ENCODE data around the gene SMG9.
"Not testable (repeated sequence)": the region's sequence is repeated elsewhere in the genome, so short reads cannot be mapped to it uniquely, and the experiment has no call there.

Gene SMG9

DNA sequence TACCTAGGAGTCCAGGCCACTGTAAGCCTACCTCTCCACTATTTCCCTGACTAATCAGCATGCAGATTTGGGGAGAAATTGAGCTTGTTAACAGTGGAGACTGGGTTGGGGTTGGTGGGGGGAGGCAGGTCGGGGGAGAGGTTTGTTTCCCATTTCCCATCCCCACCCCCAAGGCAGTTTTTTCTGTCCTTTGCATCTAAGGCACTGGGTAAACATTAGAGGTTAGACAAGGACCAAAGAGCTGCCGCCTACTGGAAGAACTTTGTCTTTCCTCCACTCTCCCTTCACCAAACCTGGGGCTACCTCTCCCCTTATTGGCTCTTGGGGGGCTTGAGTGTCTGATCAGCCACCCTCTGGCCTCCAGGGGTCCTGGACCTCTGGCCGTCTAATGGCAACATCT, 25.1 kb upstream of the SMG9 start:
- no peak for FAIRE-seq

DNA sequence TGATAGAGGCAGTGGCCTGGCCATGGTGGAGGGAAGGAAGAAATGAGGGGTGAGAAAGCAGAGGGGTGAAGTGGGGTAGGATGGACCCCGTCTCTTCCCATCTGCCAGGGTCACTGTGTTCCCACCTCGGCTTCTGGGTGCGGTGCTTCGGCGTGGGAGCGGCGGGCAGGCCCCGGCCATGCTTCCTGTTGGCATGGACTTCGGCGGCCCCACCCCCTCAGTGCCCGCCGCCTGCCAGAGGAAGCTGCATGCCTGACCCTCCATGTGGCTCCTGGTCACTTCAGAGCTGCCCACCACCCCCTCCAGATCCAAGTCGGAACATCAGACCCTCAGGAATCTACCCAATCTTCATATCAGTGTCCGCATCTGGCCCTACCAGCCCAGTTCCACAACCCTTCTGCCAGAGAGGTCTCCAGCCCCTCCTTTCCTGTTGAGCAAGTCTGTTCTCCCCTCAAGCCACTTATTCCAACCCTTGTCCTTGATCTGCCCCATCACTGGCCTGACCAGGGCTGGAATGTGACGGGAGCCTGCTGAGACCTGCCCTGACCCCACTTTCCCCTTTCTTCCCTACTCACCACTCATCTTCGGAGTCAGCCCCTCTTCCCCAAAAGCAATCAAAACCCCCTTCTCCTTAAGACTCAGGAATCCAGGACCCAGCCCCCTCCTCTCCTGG, 24.5 kb upstream of the SMG9 start:
- no peak for FAIRE-seq

DNA sequence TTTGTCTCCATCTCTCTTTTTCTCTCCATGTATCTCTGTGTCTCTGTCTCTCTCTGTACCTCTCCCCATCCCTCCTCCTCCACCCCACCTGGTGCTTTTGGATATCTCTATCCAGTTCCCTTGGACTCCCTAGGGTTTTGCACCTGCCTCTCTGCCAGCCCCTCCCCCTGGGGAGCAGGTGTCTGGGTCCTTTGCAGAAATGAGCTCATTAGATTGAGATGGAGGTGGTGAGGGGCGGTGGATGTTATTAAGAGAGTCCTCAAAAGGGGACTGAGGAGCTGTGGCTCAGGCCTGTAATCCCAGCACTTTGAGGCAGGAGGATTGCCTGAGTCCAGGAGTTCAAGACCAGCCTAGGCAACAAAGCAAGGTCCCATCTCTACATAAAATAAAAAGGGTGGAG, 23.9 kb upstream of the SMG9 start:
- no peak for FAIRE-seq

DNA sequence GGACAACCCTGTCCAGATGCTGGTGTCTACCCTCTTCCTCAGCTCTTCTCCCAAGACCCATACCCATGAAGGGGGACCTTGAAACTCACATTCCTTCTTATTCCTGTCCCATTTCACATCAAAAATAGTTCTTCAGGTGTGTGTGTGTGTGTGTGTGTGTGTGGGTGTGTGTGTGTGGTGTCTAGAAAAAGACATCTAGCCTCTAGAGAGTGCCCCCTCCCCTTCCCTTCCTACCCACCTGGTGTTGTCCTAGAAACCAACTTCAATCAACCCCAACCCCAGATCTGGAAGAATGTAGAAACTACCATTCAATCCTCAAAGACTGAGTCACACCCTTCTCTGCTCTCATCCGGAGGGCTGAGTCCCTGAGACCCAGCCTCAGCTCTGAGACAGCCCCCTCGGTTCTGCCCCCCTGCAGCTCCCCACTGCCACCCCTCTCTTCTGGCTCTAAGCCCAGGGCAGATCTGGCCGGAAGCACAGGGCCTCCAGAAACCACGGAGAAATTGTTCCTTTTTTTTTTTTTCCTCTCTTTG, 22.5 kb upstream of the SMG9 start:
- no peak for FAIRE-seq

DNA sequence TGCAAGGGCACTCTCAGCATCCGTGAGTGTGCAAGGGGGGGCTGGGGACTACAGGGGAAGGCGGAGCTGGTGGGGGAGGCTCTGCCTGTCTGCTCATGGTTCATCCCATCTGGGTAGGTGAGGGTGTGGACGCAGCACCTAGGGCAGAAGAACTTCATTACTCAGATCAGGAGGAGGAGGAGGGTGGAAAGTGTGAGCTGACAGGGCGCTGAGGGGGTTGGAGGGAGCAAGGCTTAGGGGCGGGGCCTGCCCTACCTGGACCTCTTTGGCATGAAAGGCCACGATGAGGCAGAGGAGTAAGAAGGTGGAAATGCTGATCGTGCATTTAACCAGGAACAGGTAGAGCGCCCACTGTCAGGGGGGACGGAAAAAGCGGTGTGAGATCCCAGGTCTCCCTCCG, 21.5 kb upstream of the SMG9 start:
- no peak for FAIRE-seq

DNA sequence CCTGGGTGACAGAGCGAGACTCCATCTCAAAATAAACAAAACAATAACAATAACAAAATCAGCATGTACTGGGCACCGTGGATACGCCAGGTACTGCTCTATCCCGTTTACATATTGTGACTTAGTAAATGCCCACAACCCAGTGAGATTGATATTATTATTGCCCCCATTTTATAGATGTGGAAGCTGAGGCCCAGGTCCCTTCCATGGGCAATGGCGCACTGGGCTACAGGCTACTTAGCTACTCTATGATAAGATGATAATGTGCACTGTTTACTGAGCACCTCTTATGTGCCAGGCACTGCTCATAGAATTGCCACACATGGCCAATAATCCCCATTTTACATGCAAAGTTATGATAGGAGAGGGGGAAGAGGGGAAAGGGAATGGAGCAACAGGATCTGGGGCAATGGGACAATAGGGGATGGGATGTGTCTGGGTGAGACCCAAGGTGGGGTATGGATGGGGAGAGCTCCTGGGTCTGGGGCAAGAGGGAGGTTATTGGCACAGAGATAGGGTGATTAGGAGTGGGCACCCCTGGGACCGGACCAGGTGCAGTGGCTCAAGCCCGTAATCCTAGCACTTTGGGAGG, 20.6 kb upstream of the SMG9 start:
- no peak for FAIRE-seq

DNA sequence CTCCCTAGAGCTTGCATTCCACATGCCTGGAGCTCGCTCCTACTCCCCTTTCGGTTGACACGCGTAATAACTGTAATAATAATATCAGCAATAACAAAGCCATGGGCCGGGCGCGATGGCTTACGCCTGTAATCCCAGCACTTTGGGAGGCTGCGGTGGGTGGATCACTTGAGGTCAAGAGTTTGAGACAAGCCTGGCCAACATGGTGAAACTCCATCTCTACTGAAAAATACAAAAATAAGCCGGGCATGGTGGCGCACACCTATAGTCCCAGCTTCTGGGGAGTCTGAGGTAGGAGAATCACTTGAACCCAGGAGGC, 20.1 kb upstream of the SMG9 start:
- not testable (repeated sequence) for FAIRE-seq

DNA sequence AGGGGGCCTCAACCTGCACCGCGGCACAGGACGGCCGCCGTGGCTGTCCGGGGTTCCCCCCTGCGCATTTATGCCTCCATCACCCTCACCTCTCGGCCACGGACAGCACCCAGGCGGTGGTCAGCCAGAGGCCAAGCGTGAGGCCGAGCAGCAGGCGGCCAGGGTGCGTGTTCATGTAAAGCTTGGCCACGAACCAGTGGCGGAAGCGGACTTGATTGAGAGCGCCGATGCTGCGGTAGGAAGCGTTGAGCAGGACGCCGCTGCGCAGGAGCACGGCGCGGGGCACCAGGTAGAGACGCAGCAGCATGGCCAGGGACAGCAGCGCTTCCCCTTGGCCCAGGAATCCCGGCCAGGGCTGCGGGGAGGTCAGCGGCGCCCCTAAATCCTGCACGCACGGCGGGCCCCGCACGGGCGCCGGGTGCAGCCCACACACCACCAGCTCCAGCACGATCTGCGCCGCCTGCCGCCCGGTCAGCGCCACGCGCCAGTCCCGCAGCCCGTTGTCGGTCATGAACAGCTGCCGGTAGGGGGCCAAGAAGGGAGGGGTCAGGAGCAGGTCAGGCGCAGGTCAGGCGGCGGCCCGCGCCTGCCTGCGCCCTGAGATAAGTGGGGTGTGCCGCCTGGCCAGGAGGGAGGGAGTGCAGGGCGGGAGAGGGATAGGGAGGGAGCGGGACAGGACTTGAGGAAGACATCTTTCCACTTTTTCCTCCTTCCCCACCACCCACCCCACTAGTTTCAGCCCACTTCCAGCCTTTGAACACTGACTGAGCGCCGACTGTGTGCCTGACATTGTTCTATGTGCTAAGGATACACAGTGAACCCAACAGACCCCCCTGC, 19.6 kb upstream of the SMG9 start:
- FAIRE-seq, result no peak

DNA sequence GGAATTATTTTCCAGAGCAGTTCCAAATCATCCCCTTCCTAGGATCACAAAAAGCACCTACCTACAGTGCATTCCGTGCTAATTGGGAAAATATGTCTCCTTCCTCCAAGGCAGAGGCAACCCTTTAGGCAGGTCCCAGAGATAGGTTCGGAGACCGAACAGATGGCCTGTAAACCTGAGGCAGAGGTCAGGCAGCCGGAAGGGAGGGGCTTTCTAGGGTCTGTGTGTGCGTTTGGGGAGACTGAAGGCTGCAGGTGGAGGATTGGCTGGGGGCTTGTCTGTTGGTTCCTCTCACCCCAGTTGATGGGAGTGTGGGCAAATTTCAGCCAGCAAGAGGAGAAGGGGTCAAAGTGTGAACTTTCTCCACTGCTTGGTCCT, 19.0 kb upstream of the SMG9 start:
- FAIRE-seq, result no peak

DNA sequence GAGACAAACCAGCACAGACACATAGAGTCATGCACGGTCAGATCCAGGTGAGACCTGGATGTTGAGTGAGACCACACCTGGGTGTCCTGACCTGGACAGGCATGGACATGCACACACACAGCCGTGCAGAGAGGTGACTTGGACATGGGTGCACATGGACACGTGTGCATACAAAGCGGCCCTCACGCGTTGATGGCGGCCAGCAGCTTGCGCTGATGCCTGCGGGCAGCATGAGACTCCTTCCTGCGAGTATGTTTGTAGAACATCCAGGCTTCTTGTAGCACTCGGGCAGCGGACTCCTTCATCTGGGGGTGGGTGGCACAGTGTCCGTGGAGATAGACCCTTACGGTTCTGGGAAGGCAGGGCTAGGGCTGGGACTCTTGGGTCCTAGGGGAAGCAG, 14.5 kb upstream of the SMG9 start:
- FAIRE-seq, result no peak

DNA sequence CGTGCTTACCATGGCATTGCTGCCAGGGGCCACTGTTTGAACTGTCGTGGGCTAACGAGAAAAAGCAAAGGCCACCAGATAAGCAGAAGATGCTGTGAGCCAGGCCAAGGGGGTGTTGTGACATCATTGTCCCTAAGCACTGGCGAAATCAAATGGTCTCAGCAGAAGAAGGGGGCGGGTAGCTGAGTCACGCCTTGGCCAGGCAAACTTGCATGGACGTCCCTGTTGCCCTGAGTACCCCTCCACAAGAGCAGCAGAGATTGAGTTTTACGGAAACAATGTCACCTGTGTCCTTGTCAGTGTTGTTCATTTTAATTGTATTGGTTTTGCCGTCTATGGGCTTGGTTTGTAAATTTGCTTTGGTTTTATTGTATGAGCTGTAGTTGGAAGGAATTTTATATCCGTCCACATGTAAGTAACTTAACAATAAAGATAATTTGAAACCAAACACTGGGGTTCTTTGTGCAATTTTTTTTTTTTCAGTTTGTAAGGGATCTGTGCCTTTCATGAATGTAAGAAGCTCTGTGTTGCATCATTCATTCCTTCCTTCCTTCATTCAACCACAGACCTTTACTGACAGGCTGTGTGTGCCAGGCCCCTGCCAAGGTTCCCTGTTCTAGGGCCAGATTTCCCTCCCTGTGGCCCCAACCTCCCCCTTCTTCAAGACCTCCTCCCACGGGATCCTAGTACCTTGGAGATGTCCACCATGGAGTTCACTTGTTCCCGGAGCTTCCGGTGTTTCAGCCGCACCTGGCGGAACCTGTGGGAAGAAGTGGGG, 13.7 kb upstream of the SMG9 start:
- no peak for FAIRE-seq

DNA sequence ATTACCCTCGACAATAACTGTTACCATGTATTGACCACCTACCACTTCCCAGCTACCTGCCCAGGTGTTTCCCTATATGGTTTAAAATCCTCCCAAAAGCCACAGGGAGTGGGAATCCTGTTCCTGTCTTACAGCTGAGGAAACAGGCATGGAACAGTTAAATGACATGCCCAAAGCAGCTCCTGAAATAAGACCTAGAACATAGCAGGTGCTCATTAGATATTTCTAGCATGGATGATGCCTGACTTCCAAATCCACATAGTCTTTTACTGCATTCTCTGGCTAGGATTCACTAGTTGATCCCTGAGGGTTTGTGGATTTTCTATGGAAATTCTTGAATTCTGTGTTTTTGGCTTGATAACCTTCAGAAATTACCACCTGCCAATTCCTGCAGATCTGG, 13.1 kb upstream of the SMG9 start:
- FAIRE-seq, result no peak

DNA sequence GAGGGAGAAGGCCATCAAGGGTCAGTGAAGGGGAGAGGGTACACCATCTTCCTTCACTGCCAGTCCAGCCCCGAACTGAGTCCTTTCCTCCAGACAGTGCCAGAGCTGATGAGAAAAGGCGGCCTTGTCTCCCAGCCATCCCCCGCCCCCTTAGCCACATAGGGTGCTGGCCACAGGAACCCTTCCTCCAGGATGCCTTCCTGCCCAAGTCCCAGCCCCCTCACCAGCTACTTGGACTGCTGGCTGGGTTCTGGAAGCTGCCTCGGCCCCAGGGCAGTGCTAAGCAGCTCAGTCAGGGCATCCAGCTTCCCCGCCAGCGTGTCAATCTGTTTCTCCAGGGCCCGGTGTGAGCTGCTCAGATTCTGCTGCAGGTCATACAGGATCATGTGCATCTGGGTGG, 12.6 kb upstream of the SMG9 start:
- no peak for FAIRE-seq

DNA sequence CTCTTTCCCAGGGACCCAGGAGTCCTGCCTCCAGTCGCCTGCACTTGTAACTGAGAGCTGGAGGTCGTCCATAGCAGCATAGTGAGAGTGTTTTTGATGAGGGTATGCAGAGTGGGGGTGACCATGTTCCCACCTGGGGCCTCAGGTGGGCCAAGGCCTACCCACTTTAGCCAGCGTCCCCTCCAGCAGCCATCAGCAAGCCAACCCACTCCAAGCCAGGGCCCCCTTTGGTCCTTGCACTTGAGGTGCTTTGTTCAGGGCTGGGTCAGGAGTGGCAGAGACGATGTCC, 11.9 kb upstream of the SMG9 start:
- FAIRE-seq, result no peak

DNA sequence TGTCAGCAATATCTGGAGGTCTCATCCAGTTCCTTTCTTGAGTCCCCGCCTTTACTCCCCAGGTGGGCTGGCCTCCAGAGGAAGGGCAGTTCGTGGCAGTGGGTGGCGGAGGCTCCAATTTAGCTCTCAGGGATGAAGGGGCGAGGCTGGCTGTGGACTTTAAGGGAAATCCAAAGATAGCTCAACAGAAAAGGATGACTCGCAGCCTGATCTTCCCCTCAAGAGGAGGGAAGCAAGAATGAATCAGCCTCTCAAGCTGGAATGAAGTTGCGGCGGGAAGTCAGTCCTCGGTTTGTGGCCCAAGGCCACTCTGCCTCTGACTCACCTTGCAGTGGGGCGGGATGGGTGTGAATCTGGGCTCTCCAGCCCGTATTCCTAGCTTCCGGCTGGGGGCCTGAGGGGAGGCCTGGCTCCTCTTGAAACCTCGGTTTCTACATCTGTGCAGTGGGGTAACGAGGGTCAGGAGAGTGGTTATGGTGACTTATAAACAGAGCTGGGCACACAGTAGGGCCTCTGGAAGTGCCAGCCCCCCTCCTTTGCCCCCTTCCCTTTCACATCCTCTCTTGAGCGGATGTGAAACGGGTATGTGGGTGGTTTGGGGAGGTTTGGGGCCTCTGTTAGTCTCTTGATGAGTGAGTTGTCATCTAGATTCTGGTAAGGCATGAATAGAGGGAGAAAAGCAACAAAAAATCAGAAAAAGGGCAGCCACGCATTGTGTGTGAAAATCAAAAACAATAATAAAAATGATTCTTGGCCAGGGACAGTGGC, 10.5 kb upstream of the SMG9 start:
- FAIRE-seq, result no peak

DNA sequence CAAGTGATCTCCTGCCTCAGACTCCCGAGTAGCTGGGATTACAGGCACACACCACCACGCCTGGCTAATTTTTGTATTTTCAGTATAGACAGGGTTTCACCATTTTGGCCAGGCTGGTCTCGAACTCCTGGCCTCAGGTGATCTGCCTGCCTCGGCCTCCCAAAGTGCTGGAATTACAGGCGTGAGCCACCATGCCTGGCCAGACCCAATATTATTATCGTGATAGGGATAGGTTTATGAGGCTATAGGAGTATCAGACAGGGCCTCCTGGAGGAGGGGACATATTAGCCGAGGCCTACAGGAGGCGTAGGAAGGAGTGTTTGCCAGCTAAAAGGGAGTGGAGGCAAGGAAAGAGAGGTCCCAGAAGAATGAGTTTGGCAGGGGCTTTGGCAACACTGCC, 9.9 kb upstream of the SMG9 start:
- FAIRE-seq, result not testable (repeated sequence)

DNA sequence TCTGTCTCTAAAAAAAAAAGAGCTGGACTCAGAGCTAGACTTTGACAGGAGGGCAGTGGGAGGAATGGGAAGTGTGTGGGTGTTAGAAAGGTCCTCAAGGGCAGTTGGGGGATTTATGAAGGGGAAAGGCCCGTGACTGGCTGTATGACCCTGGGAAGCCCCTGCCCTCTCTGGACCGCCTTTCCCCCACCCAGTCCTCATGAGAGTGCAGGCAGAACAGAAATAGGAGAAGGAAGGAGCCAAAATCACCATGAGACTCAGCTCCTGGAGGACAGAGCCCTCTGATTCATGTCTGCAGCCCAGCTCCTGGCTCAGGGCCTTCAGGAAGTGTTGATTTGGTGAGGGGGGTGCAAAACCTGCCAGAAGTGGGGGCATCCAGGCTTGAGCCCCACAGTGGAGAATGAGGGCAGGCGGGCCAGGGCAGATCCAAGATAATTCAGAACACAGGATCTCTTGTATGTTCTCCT, 8.7 kb upstream of the SMG9 start:
- FAIRE-seq, result no peak

DNA sequence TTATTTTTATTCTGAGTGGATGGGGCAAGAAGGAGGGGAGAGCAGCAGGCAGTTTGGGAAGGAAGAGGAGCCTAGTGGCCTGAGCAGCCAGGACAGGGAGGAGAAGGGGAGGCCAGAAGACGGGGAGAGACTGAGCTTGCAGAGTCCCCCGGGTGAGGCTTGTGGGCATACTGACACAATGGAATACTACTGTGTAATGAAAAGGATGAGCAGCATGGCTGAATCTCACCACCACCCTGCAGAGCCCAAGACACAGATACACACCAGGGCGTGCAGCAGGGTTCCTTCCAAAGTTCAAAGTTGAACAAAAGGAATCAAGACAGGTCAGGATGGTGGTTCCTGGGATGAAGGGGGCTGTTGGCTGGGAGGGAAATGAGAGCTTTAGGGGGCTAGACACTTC, 8.1 kb upstream of the SMG9 start:
- no peak for FAIRE-seq

DNA sequence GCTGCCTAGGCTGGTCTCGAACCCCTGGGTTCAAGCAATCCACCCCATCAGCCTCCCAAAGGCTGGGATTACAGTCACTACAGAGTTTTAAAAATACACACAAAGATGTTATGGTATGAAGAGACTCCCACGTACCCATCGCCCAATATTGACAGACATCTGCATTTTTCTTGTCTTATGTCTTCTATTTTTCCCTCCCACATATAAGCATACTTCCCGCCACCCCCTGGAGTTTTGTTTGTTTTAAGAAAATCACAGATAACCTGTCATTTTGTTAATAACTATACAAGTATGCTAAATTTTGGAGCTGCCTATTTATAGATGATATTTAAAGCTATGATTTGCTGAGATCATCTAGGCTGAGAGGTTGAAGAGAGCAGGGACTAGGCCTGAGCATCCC, 6.2 kb upstream of the SMG9 start:
- no peak for FAIRE-seq

DNA sequence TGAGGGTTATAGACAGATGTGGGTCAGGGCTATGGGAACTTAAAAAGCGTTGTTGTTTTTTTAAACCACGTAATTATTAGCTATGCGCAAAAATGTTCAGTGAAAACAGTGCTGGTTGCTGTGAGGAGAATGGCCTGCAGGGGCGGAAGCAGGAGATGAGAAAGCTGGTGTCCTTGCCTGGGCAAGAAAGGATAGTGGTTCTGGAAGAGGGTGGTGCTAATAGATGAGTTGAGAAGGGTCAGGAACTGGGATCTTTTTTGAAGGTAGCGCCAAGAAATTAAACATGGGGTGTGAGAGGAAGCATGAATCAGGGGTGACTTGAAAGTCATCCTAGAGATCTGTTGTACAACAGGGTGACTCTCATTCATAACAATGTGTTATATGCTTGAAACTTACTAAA, 4.8 kb upstream of the SMG9 start:
- FAIRE-seq, result no peak

DNA sequence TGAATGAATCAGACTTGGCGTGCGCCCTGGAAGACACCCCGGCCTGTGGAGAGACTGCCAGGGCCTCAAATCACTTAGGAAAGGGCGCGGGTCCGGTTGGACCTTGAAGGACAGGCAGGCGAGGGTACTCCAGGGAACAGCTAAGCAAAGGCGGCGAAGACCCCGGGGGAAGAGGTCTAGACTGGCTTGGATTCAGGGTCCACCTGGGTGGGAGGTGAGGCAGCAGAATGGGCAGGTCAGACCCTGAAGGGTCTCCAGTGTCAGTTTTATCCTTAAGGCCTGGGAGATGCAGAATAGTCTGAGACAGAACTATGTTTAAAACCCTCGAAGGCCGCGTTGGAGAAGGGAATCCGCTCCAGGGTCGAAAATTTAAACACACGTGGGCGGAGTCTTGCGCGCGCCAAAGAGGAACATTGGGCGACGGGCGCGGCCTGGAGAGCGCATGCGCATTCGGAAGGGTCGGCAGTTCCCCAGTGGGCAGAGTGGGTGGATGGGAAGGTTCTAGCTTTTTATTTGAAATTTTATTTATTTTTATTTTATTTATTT, 567 bp upstream of the SMG9 start:
- peak; percentile 95 for FAIRE-seq

DNA sequence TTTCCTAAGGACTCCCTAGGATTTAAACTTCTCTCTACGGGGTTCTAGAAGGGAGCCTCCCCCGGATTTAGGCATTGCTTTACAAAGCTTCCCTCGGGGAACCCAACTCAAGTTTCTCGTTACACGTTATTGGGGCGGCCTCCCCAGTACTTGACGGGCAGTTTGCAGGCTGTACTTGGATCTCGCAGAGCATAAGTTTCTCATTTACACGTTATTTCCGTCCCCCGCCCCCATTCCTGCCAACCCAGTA, 584 bp downstream of the SMG9 start:
- FAIRE-seq, result no peak

All from G401.6 (cell line).